ENCODE results near the gene TCERG1L.

The TCERG1L gene

GRCh38 chr10:131271966-131272365, 39.6 kb downstream of the TCERG1L start:
- no peak for DNase-seq (ENCODE audit: low read depth, low spot score)

DNA sequence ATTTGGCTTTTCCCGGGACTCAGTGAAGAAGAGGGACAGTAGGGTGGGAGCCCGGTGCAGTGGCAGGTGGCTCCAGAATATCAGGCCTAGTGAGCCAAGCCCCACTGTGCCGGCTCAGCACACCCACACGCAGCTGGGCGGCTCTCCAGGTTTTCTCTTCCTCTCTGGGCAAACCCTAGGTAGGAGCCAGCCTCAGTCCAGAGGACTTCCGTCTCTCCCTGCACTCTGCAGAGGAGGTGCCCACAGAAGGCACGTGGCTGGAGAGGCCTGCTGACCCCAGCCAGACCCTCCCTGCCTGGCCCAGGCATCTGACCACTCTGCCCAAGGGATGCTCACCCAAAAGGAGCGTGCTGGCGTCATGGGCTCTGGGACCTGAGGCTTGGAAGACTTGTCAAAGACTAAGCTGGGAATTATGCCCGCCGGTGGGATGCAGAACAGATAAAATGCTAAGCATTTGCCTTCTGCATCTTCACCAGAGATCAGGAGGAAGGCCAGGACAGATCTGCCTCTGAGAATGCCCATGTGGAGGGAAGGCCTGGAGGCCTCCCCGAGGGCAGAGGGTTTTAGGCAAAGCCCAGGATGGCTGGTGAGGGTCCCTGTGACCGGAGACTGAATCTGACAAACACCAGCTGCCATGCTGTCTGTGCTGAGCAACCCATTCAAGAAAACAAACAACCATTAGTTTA, 40.2 kb downstream of the TCERG1L start:
- DNase-seq (ENCODE audit: low read depth, low spot score), result no peak

DNA sequence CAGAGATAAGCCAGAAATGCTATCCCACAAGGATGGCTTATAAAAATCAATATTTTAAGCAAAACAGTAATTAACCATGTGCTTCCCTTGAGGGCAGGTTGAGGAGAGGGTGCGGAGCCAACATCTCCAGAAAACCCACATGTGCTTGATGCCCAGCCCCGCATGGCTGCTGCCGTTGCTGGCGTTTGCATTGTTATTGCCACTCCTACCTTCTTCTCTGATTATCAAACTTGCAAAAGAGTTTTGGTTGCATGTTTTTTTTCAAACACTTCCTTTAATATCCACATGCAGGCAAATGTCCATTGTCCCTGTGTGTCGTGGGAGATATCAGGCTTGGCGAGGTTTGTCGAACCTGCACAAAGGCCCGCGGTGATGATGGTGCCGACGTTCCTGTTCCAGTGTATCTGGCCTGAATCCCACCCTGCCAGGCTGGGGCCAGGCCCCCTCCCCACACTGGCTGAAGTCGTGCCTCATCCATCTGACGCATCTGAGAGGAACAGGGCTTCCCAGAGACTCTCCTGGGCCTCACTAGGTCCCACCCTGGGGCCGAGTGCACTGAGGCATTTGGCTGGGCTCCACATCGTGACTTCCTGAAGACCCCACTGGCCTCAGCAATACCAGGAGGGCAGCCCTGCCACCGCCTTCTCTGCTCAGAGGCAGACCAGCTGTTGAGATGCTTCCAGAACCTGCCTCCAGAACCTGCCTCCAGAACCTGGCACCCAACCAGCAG, 40.9 kb downstream of the TCERG1L start:
- no peak for DNase-seq (ENCODE audit: low read depth, low spot score)

DNA sequence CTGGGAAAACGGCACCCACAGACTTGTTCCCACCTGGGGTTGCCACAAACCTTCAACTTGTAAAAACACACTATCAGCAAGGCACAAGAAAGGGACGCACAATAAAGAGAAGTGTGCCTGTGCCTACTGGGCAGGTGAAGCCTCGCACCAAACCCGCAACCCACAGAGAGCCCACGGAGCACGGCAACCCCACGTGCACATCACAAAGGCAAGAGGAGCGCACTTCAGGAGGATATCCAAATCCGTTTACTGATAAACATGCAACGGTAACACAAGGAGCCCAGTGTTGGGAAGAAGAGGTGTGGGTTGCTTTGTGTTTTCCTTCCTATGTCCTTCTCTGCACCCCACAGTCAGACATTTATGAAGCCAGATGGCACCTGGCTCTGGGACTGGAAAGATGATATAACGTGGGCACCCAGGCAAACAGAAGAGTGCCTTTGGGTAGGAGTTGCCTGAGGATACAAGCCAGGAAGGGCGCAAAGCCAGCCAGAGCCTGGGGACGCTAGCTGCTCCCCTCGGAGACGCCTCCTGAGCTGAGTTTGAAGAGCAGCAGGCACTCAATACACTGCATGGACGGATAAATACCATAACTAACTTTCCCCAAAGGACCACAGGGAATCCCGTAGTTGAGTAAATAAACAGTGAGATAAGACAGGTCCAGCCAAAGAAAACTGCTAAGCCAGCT, 41.6 kb downstream of the TCERG1L start:
- no peak for DNase-seq (ENCODE audit: low read depth, low spot score)

GRCh38 chr10:131267814-131268095, 43.8 kb downstream of the TCERG1L start:
- no peak for DNase-seq (ENCODE audit: low read depth, low spot score)

GRCh38 chr10:131266936-131267813, 44.3 kb downstream of the TCERG1L start:
- no peak for DNase-seq (ENCODE audit: low read depth, low spot score)

DNA sequence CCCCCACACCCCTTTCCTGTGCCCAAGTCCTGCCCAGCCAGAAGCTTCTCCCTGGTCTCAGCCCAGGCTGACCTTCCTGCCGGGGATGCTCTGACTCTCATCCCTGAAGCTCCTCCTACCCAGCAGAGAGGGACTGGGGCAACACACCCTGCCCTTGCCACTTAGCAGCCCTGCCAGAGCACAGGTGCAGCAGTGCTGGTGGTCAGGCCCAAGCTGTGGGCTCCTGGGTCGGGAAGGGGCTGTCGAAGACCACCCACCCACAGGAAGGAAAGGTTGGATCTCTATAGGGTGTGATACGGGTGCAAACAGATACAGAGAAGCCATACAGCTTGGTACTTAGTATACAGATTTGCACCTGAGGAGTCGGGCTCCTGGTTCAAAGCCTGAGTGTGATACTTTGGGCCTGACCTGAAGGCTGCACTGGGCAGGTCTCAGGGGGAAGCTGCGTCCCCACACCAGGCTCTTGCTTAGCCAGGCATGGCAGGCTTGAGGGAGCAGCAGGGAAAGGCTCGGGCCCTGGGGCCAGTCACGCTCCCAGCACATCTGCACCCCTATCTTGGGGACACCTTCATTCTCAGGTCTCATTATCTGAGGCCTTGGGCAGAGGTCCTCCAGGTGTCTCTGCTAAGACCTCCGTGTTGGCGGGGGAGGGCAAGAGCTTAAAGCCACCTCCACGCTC, 47.3 kb downstream of the TCERG1L start:
- no peak for DNase-seq (ENCODE audit: low read depth, low spot score)

DNA sequence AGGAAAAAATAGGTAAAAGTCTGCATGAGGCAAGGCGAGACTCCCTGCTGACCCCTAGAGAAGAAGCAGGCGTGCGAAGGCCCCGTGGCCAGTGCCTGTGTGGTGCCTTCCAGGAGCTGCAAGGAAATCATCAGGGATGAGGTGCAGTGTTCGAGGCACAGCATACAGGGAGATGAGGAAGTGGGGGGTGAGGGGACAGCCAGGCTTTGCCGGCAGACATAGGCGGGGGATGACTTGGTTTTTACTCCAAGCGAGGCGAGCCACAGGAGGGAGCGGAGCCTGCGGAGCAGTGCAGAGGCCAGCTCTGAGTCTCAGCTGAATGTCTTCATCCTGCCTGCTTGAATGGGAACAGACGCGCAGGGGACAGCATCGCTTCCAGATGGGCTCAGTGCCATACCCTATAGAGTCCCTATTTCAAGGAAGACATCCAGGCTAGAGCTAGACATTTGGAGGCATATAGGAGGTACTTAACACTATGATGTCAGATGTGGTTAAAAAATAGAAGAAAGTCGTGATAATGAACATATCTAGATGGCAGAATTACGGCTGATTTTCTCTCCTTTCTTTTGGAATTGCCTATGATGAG, 49.5 kb downstream of the TCERG1L start:
- no peak for DNase-seq (ENCODE audit: low read depth, low spot score)

- no peak for DNase-seq (ENCODE audit: low read depth, low spot score)
Measured at GRCh38 chr10:131260452-131261211, 50.9 kb downstream of the TCERG1L start.

GRCh38 chr10:131260031-131260430, 51.5 kb downstream of the TCERG1L start:
- no peak for DNase-seq (ENCODE audit: low read depth, low spot score)

DNA sequence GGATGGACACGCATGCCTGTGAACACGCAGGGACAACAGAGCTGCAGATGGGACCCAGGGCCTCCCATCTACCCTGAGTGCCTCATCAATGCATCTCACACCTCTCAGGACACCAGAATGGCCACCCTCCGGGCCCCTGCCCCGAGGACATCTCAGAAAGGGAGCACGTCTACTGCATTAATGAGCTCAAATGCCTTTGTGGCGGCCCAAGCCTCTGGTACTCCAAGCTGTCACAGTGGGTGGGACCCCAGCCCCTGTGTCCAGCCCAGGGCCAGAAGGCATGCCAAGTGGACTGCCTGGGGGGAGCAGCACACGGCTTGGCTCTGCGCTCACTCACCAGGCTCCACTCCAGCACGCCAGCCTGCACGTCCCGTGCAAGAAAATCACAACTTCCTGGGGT, 52.0 kb downstream of the TCERG1L start:
- no peak for DNase-seq (ENCODE audit: low read depth, low spot score)

DNA sequence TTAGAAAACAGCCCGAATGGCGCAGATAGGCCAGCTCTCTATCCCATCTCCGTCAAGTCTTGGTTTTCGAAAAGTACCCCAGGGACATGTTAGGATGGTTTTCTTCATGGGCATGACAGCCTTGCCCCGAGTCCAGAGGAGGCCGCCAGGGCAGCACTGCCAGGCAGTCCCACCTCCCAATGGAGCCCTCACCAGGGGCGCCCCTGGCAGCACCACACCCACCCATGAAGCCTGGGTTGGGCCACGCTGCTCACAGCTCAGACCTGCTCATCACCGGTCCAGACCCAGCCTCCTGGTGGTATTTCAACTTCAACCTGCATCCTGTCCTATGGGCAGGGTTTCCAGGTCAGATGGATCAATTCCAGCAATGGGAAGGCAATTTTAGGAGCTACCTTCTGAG, 53.3 kb downstream of the TCERG1L start:
- DNase-seq (ENCODE audit: low read depth, low spot score), result no peak

- DNase-seq (ENCODE audit: low read depth, low spot score), result no peak
Measured at GRCh38 chr10:131257027-131257426, 54.5 kb downstream of the TCERG1L start.

DNA sequence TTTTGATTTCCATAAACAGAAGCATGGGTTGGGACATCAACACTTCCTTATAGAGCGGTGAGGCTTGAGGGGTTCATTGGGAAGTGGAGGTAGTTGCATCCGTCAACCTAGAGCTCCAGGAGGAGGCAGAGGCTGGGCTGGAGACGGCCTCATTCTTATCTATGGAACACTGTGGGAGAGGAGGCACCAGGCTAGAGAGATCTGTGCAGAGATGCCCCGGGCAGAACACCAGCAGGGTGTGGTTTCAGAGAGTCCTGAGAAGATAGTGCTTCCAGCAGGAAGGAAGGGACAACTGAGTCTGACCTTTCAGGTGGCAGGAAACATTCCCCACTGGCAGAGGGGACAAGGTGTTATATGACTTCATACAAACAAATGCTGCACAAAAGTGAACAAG, 56.7 kb downstream of the TCERG1L start:
- DNase-seq (ENCODE audit: low read depth, low spot score), result no peak

- no peak for DNase-seq (ENCODE audit: low read depth, low spot score)
Measured at GRCh38 chr10:131253931-131254858, 57.3 kb downstream of the TCERG1L start.

GRCh38 chr10:131252567-131253276, 58.8 kb downstream of the TCERG1L start:
- DNase-seq (ENCODE audit: low read depth, low spot score), result no peak

GRCh38 chr10:131251146-131251541, 60.4 kb downstream of the TCERG1L start:
- DNase-seq (ENCODE audit: low read depth, low spot score), result no peak

- no peak for DNase-seq (ENCODE audit: low read depth, low spot score)
Measured at GRCh38 chr10:131250454-131251145, 60.9 kb downstream of the TCERG1L start.
